Measurements from ENCODE around the gene HYDIN.

DNA sequence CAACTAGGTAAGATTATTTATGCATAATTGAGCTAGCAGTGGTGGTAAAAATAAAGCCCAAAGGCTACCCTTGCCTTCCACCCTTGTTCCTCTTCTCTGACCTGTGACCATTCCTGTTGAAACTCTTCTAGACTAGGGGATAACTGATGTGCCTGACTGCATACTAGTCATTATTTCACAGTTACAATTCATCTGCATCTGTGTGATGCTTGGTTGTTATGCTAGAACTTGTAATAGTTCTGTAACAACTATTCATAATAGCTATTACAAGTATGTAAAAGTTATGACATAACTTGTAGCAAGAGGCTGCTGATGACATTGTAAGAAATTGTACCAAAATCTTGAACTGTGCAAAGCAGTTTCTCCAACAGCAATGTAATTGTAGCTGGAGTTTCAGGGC, 427.2 kb downstream of the HYDIN start:
- TF ChIP-seq POLR2A (IDR thresholded peaks at IDR 0.05; ENCODE audit: low read length) = no peak
- TF ChIP-seq GATA1 (IDR thresholded peaks at IDR 0.05; ENCODE audit: low read depth, low read length) = no peak

Measured in erythroblast (primary cell).